ENCODE data around the gene RAPH1. TPM values are rescaled to one million over a fixed set of nuclear protein-coding genes. Genes with fewer than 3 reads are reported as not detected.

RAPH1 gene
- polyA plus RNA-seq, 1 donor (not counting 4 experiments of a cell fraction or from before 2014, with no cell fraction given), result 2.9 TPM

DNA sequence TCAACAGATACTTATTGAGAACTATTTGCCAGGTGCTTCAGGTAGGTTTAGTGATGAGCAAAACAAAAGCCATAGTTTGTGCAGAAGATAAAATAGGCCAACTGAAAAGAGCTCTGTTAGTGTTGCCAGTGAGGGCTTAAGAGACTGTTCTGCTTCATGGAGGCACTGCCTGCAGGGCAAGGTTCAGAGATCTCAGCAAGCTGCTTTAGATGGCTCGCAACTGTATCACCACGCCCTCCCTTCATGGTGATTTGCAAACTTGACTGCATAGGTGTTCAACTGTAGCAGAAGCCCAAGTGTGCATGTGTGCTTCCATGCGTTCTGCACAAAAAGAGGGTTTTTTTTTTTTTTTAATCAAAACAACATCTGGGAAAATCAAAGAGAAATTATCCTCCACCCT lies 84.5 kb downstream of the RAPH1 start:
- Histone ChIP-seq H3K4me1 (ENCODE audit: control insufficient read depth, extremely low read depth, insufficient read depth, low read length) (peaks cover 7% of the 10 kb centered on the region), H3K27ac (ENCODE audit: control insufficient read depth, insufficient read depth, low read length) (no peak overlapping the region), H4K20me1 (ENCODE audit: control insufficient read depth, extremely low read depth, insufficient read depth, low read length) (no peaks in the 10 kb centered on the region), H3K4me3 (ENCODE audit: control insufficient read depth in 2 of 3, extremely low read depth in 1 of 3, insufficient read depth in 2 of 3, low read depth in 1 of 3, low read length in 3 of 3) (no peak overlapping the region), H3K9me1 (ENCODE audit: control insufficient read depth, extremely low read depth, insufficient read depth, low read length) (no peaks in the 10 kb centered on the region), H3K9ac (ENCODE audit: control insufficient read depth, extremely low read depth, insufficient read depth, low read length) (no peak overlapping the region), H3K36me3 (ENCODE audit: control insufficient read depth in 2 of 2, extremely low read depth in 1 of 2, insufficient read depth in 2 of 2, low read length in 2 of 2) (peaks cover 2 to 9% of the 10 kb centered on the region in 2 experiments), H2AFZ (ENCODE audit: control insufficient read depth, low read length) (no peak overlapping the region), H3K79me2 (ENCODE audit: control insufficient read depth, insufficient read depth, low read length) (no peaks in the 10 kb centered on the region), H3K9me3 (ENCODE audit: control insufficient read depth, low read depth, low read length) (no peaks in the 10 kb centered on the region), H3K27me3 (ENCODE audit: control insufficient read depth, extremely low read depth, insufficient read depth, low read length) (no peaks in the 10 kb centered on the region), H3K4me2 (ENCODE audit: control insufficient read depth, extremely low read depth, insufficient read depth, low read depth, low read length) (no peak overlapping the region)
- TF ChIP-seq EZH2 (IDR thresholded peaks at IDR 0.05; ENCODE audit: low read length), result no peak
- TF ChIP-seq, protein P1, sequence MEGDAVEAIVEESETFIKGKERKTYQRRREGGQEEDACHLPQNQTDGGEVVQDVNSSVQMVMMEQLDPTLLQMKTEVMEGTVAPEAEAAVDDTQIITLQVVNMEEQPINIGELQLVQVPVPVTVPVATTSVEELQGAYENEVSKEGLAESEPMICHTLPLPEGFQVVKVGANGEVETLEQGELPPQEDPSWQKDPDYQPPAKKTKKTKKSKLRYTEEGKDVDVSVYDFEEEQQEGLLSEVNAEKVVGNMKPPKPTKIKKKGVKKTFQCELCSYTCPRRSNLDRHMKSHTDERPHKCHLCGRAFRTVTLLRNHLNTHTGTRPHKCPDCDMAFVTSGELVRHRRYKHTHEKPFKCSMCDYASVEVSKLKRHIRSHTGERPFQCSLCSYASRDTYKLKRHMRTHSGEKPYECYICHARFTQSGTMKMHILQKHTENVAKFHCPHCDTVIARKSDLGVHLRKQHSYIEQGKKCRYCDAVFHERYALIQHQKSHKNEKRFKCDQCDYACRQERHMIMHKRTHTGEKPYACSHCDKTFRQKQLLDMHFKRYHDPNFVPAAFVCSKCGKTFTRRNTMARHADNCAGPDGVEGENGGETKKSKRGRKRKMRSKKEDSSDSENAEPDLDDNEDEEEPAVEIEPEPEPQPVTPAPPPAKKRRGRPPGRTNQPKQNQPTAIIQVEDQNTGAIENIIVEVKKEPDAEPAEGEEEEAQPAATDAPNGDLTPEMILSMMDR (optimal IDR thresholded peaks at IDR 0.05 in 1 of 3, IDR thresholded peaks at IDR 0.05 in 1 of 3, conservative IDR thresholded peaks at IDR 0.05 in 1 of 3; ENCODE audit: extremely low read depth in 1 of 3, insufficient read depth in 2 of 3, low read length in 3 of 3), result no peak
- dilution Hi-C loops (cut with MboI; ENCODE audit: extremely low pct_ligation_motif_present, low sequenced_read_pairs), result no loop called here
- DNase-seq (ENCODE audit: low read depth, low spot score) (no peak), FAIRE-seq (no peak)

DNA sequence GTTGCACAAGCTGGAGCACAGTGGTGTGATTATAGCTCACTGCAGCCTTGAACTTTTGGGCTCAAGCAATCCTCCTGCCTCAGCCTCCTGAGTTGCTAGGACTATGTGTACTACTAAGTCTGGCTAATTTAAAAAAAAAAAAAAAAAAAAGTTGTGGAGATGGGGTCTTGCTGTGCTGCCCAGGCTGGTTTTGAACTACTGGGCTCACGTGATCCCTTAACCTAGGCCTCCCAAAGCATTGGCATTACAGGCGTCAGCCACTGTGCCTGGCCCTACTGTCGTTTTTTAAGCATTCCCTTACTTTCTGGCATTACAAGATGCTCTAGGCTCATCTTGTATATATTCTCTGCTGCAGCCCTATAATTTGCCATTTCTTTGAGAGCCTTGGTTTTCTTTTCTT lies 88.3 kb downstream of the RAPH1 start:
- no peak overlapping the region for H3K4me2 ChIP-seq (ENCODE audit: control insufficient read depth, extremely low read depth, insufficient read depth, low read depth, low read length)
- H4K20me1 ChIP-seq (ENCODE audit: control insufficient read depth, extremely low read depth, insufficient read depth, low read length), result no peaks in the 10 kb centered on the region
- TF ChIP-seq, protein P1 (optimal IDR thresholded peaks at IDR 0.05 in 1 of 3, IDR thresholded peaks at IDR 0.05 in 1 of 3, conservative IDR thresholded peaks at IDR 0.05 in 1 of 3; ENCODE audit: extremely low read depth in 1 of 3, insufficient read depth in 2 of 3, low read length in 3 of 3), result no peak
- no peak for TF ChIP-seq EZH2 (IDR thresholded peaks at IDR 0.05; ENCODE audit: low read length)
- no peaks in the 10 kb centered on the region for H3K9me1 ChIP-seq (ENCODE audit: control insufficient read depth, extremely low read depth, insufficient read depth, low read length)
- dilution Hi-C loops (cut with MboI; ENCODE audit: extremely low pct_ligation_motif_present, low sequenced_read_pairs), result no loop called here
- no peaks in the 10 kb centered on the region for H3K27me3 ChIP-seq (ENCODE audit: control insufficient read depth, extremely low read depth, insufficient read depth, low read length)
- no peak overlapping the region for H3K9ac ChIP-seq (ENCODE audit: control insufficient read depth, extremely low read depth, insufficient read depth, low read length)
- no peaks in the 10 kb centered on the region for H3K9me3 ChIP-seq (ENCODE audit: control insufficient read depth, low read depth, low read length)
- FAIRE-seq (no peak), DNase-seq (ENCODE audit: low read depth, low spot score) (no peak)
- peaks cover 3 to 9% of the 10 kb centered on the region in 2 experiments for H3K36me3 ChIP-seq (ENCODE audit: control insufficient read depth in 2 of 2, extremely low read depth in 1 of 2, insufficient read depth in 2 of 2, low read length in 2 of 2)
- H3K4me3 ChIP-seq (ENCODE audit: control insufficient read depth in 2 of 3, extremely low read depth in 1 of 3, insufficient read depth in 2 of 3, low read depth in 1 of 3, low read length in 3 of 3), result no peak overlapping the region
- no peaks in the 10 kb centered on the region for H3K79me2 ChIP-seq (ENCODE audit: control insufficient read depth, insufficient read depth, low read length)
- H2AFZ ChIP-seq (ENCODE audit: control insufficient read depth, low read length), result no peak overlapping the region
- no peak overlapping the region for H3K27ac ChIP-seq (ENCODE audit: control insufficient read depth, insufficient read depth, low read length)
- H3K4me1 ChIP-seq (ENCODE audit: control insufficient read depth, extremely low read depth, insufficient read depth, low read length), result peaks cover 7% of the 10 kb centered on the region
